Epithelial cell of proximal tubule (primary cell): ENCODE measurements around the gene SENP1. TPM values are rescaled to one million over a fixed set of nuclear protein-coding genes. Genes with fewer than 3 reads are reported as not detected.

Experiments
- DNase-seq: peaks from one replicate; pipeline ENCODE4 v3.0.0-alpha.2; 2011; ENCODE audit warnings: low read depth
- H3K4me3 ChIP-seq: 2 replicates; pipeline ENCODE4 v1.5.1; 2011; ENCODE audit warnings: low read depth, mild to moderate bottlenecking, low read length
- CTCF ChIP-seq: conservative IDR thresholded peaks from 2 replicates; pipeline ENCODE4 v1.5.1; 2012; ENCODE audit warnings: low read depth, mild to moderate bottlenecking, low read length
- total RNA-seq: library from RNA; depleted of rRNA; stranded (reverse); fragments of >200 nt; gene quantifications from 2 replicates; pipeline ENCODE4 v1.2.3, GENCODE V29; 2015

SENP1 gene
- total RNA-seq, 1 donor from 2014 or later, result 10.3 TPM

DNA sequence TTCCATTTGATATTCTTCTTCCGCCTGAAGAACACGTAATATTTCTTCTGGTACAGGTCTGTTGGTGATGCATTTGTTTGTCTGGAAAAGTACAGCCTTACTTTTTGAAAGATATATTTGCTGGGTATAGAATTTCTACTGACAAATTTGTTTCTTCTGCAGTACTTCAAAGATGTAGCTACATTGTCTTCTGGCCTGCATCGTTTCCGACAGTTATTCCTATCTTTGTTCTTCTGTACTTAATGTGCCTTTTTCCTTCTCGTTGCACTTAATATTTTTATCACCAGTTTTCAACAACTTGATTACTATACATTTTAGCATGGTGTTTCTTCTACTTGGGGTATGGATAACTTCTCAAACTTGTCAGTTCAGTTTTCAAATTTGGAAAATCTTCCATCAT, 47.1 kb downstream of the SENP1 start:
- no peak overlapping the region for H3K4me3 ChIP-seq
- DNase-seq, result no peak
- TF ChIP-seq CTCF, result no peak

DNA sequence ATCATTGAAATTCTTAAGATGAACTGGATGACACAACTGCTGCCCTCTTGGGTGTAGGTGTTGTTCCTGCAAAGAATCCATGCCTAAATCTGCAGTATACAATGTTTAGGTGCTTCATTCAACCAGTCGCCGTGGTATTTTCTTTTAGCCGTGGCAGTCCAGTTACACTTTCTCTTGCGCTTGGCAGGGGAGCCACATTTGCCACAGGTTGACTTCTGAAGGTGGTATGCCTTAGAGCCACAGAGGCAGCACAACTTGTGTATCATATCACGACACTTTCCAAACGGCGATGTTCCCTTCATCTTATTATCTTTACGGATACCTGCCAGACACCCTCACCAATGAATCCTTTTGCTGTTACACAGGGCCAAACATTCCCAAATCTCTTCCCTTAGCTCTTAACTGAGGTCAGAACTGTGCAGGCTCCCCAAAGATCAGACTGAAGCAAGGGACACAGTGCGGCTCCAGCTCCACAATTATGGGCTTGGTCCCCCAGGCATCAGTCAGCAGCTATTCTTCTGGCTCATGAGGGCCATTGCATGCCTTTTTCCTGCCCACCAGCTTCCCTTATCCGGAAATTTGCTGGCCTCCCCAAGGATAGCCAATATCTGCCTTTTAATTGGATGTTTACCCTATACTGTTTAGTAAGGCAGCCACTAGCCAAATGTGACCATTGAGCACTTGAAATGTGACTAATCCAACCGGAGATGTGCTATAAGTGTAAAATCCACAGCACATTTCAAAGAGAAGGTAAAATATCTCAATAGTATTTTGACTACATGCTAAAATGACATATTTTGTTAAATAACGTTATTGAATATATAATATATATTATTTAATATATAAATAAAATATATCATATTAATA, 50.7 kb downstream of the SENP1 start:
- no peak for DNase-seq
- no peak for TF ChIP-seq CTCF
- H3K4me3 ChIP-seq, result no peak overlapping the region

DNA sequence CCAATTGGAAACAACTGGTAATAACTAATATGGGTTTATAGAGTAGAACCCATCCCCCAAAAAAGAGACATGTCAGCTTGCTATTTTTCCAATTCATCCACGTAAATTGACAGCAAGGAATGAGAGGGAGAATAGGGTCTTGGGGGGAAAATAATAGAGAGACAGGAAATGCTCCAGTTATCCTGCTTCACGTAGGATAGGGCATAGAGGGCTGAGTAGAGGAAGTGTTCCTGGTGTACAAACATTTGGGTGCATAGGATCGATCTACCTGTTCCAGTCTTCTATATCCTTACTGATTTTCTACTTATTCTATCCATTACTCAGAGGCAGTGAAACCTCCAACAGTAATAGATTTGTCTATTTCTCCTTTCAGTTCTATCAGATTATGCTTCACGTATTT, 52.0 kb downstream of the SENP1 start:
- no peak for DNase-seq
- H3K4me3 ChIP-seq, result no peak overlapping the region
- TF ChIP-seq CTCF, result no peak

DNA sequence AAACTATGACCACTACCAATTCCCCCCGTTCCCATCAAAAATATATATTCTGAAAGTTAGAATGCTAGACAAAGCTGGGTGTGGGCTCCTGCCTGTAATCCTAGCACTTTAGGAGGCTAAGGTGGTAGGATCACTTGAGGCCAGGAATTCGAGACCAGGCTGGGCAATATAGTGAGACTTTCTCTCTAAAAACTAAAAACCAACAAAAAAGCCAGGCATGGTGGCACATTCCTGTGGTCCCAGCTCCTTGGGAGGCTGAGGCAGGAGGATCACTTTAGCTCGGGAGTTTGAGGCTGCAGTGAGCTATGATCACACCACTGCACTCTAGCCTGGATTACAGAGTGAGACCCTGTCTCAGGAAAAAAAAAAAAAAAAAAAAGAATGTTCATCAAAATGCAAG, 52.8 kb downstream of the SENP1 start:
- DNase-seq, result no peak
- TF ChIP-seq CTCF, result no peak
- no peak overlapping the region for H3K4me3 ChIP-seq

DNA sequence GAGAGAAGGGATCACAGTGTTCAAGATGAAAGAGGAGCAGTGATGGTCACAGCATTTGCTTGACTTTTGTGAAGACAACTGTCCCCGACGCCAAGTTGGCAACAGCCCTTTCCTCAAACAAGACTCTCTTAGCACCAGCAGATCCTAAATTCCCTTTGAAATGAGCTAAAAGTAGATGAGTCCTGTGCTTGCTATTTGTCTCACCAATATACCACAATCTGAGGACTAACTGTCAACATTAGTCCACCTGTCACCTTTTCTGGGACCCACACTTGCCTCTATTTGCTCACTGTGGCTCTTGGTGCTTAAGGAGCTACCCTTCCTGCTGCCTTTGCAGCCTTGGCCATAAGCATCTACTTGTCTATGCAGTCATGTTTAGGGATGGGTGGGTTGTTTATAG, 54.2 kb downstream of the SENP1 start:
- no peak overlapping the region for H3K4me3 ChIP-seq
- DNase-seq, result no peak
- TF ChIP-seq CTCF, result no peak

DNA sequence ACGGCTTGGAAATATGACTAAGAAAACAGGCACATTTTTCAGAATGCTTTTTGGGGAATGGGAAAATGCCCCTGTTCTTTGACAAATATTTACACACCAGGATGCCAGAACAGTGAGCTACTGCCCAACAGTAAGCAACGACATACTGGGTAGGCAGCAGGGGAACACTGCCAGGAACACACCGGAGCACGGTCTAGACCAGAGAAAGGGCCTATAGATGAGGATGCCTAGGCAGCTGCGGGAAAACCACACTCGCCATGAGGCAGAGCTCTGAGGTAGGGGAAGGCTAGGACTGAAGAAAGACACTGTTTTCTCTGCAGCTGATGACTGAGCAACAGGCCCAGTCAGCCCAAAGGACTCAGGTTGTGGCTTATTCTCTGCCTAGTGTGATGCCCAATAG, 55.7 kb downstream of the SENP1 start:
- no peak overlapping the region for H3K4me3 ChIP-seq
- TF ChIP-seq CTCF, result no peak
- DNase-seq, result no peak

- H3K4me3 ChIP-seq, result no peak overlapping the region
- TF ChIP-seq CTCF, result no peak
- no peak for DNase-seq
Observed at GRCh38 chr12:48045965-48046518, 59.8 kb downstream of the SENP1 start.
